Ishikawa (cell line): ENCODE results near the gene FSIP1.

Experiments used
- CEBPB ChIP-seq: IDR thresholded peaks from 2 replicates; pipeline ENCODE4 v1.6.1; 2012
- CREB1 ChIP-seq: IDR thresholded peaks from 2 replicates; pipeline ENCODE4 v1.6.1; 2012; ENCODE audit warnings: low read depth
- EP300 ChIP-seq: IDR thresholded peaks from 2 replicates; pipeline ENCODE4 v1.6.1; 2012; ENCODE audit warnings: borderline replicate concordance
- FOXM1 ChIP-seq: IDR thresholded peaks from 2 replicates; pipeline ENCODE4 v1.6.1; 2012; ENCODE audit warnings: low read depth, borderline replicate concordance
- RAD21 ChIP-seq: IDR thresholded peaks from 2 replicates; pipeline ENCODE4 v1.6.1; 2012; ENCODE audit warnings: low read depth
- TAF1 ChIP-seq: IDR thresholded peaks from 2 replicates; pipeline ENCODE4 v1.6.1; 2012; ENCODE audit warnings: low read depth, mild to moderate bottlenecking
- TCF12 ChIP-seq: IDR thresholded peaks from 2 replicates; pipeline ENCODE4 v1.6.1; 2012; ENCODE audit warnings: low read depth
- TEAD4 ChIP-seq: IDR thresholded peaks from 2 replicates; pipeline ENCODE4 v1.6.1; 2012
- ZBTB7A ChIP-seq: IDR thresholded peaks from 2 replicates; pipeline ENCODE4 v1.6.1; 2012; ENCODE audit warnings: low read depth
- TF ChIP-seq, protein P1 (sequence below): IDR thresholded peaks from 2 replicates; pipeline ENCODE4 v1.6.1; 2012
- TF ChIP-seq, protein P2 (sequence below): IDR thresholded peaks from 2 replicates; pipeline ENCODE4 v1.6.1; 2012; ENCODE audit warnings: low read depth, mild to moderate bottlenecking
- TF ChIP-seq, protein P3 (sequence below): IDR thresholded peaks from 2 replicates; pipeline ENCODE4 v1.6.1; 2012

DNA sequence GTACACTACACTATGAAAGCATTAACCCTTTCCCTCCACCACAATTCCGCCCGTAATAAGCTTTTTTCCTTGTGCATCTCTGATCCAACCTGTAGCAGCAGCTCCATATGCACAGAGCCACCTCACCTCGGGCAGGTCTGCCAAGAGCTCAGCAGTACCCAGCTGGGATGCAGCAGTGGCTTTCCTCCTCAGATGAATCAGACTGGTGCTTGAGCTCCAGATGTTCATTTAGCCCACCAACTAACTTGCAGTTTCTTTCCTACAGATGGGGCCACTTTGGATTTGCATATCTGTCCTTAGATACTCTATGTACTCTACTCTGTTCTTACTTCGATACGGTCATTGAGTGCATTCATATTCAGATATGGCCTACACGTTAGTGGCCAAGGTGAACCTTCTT lies 14.8 kb upstream of the FSIP1 start:
- TF ChIP-seq TAF1 (no peak), RAD21 (no peak), EP300 (no peak), CREB1 (no peak), ZBTB7A (no peak), FOXM1 (no peak), TEAD4 (no peak), CEBPB (no peak), TCF12 (no peak)
- TF ChIP-seq, protein P1, sequence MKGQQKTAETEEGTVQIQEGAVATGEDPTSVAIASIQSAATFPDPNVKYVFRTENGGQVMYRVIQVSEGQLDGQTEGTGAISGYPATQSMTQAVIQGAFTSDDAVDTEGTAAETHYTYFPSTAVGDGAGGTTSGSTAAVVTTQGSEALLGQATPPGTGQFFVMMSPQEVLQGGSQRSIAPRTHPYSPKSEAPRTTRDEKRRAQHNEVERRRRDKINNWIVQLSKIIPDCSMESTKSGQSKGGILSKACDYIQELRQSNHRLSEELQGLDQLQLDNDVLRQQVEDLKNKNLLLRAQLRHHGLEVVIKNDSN: no peak
- TF ChIP-seq, protein P2, sequence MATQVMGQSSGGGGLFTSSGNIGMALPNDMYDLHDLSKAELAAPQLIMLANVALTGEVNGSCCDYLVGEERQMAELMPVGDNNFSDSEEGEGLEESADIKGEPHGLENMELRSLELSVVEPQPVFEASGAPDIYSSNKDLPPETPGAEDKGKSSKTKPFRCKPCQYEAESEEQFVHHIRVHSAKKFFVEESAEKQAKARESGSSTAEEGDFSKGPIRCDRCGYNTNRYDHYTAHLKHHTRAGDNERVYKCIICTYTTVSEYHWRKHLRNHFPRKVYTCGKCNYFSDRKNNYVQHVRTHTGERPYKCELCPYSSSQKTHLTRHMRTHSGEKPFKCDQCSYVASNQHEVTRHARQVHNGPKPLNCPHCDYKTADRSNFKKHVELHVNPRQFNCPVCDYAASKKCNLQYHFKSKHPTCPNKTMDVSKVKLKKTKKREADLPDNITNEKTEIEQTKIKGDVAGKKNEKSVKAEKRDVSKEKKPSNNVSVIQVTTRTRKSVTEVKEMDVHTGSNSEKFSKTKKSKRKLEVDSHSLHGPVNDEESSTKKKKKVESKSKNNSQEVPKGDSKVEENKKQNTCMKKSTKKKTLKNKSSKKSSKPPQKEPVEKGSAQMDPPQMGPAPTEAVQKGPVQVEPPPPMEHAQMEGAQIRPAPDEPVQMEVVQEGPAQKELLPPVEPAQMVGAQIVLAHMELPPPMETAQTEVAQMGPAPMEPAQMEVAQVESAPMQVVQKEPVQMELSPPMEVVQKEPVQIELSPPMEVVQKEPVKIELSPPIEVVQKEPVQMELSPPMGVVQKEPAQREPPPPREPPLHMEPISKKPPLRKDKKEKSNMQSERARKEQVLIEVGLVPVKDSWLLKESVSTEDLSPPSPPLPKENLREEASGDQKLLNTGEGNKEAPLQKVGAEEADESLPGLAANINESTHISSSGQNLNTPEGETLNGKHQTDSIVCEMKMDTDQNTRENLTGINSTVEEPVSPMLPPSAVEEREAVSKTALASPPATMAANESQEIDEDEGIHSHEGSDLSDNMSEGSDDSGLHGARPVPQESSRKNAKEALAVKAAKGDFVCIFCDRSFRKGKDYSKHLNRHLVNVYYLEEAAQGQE: no peak
- TF ChIP-seq, protein P3, sequence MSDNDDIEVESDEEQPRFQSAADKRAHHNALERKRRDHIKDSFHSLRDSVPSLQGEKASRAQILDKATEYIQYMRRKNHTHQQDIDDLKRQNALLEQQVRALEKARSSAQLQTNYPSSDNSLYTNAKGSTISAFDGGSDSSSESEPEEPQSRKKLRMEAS: no peak
